ENCODE data around the gene LMF1. TPM values are rescaled to one million over a fixed set of nuclear protein-coding genes. Genes with fewer than 3 reads are reported as not detected.

The LMF1 gene
- total and polyA plus RNA-seq, 2 of the 4 experiments (the other 2 are of a cell fraction) = 7.7 to 13.1 TPM

DNA sequence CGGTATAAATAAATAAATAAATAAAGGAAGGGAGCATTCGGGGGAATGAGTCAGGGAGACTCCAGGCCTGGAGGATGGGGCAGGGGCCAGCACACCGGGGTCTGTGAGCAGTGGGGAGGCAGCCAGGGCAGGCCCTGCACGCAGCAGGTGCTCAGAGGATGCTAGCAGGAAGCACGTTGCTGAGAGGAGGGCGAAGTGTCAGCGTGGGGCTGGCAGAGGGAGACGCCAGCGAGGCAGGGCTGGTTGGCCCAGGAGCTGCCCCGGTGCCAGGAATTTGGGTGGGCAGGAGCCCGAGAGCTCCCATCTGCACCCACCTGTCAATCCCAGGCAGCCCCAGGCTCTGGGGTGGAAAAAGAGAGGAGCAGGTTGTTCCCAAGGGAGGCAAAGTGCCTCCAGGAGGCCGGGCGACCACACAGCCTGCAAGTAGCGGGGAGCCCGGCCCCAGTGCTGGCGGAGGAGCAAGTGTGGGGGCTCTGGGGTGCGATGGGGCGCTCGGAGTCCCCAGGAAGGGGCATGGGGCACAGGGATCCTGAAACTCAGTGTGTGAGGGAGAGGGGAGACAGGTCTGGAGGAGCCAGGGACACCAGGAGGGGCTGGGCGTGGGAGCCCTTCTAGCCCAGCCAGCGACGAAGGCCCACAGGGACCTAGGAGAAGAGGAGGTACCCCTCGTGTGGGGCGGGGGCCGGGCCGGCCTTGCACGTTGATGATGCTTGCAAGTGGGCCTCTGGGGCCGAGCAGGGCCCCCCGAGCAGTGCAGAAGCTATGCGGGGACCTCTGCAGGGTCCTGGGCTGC, 38.8 kb upstream of the LMF1 start:
- ChIA-PET CTCF (no interaction called here), POLR2A (ENCODE audit: unreplicated experiment) (no interaction called here)
- no peak overlapping the region for H3K4me3 ChIP-seq (ENCODE audit: insufficient read depth, low read depth, low read length)
- DNase-seq = no peak
- 33% methylated on average over 6 of the region's 30 CpGs; no CpG with 5 or more reads in 1 of the 2 experiments for WGBS, 2 experiments (ENCODE audit: extremely low coverage in 2 of 2, insufficient read length in 1 of 2)
- H3K4me2 ChIP-seq (ENCODE audit: low read depth, low read length) = no peak overlapping the region
- no TSS peak for BruUV-seq (replicated peaks)
- no peaks in the 10 kb centered on the region for H3K9me3 ChIP-seq (ENCODE audit: control insufficient read depth, insufficient read depth, low read length)
- H3K9me1 ChIP-seq (ENCODE audit: insufficient read depth, low read length) = no peaks in the 10 kb centered on the region
- H3K27me3 ChIP-seq (ENCODE audit: control insufficient read depth, insufficient read depth, low read length) = peaks cover 61% of the 10 kb centered on the region; the same call in 1 of the 2 replicates
- no peak overlapping the region for H2AK9ac ChIP-seq (replicated peaks; ENCODE audit: low read depth, low read length, poor library complexity)
- no peak overlapping the region for H2BK120ac ChIP-seq (ENCODE audit: low read depth, low read length)
- no peaks in the 10 kb centered on the region for H4K20me1 ChIP-seq (ENCODE audit: insufficient read depth, low read length)
- H3K4ac ChIP-seq (ENCODE audit: low read depth, low read length) = no peak overlapping the region
- no peak overlapping the region for H2AK5ac ChIP-seq (ENCODE audit: low read depth, low read length)
- dilution Hi-C loops (cut with HindIII; ENCODE audit: low sequenced_read_pairs, unreplicated experiment) (no loop called here), intact Hi-C loops (cut with micrococcal nuclease) (no loop called here), in situ Hi-C loops (cut with MboI; ENCODE audit: low sequenced_read_pairs) (no loop called here)
- H3K56ac ChIP-seq (ENCODE audit: extremely low read depth, insufficient read depth, low read length) = no peak overlapping the region
- H4K5ac ChIP-seq (ENCODE audit: low read depth, low read length) = no peak overlapping the region
- H2BK20ac ChIP-seq (ENCODE audit: low read depth, low read length) = no peak overlapping the region
- H3K79me1 ChIP-seq (ENCODE audit: low read depth in 1 of 2, low read length in 2 of 2) = no peaks in the 10 kb centered on the region
- H3K14ac ChIP-seq (replicated peaks; ENCODE audit: low read depth, low read length) = no peak overlapping the region
- H3K18ac ChIP-seq (ENCODE audit: low read depth, low read length) = no peak overlapping the region
- no peak overlapping the region for H4K8ac ChIP-seq (ENCODE audit: low read depth in 2 of 2, low read length in 2 of 2)
- TF ChIP-seq NFE2L2 (IDR thresholded peaks at IDR 0.05; ENCODE audit: low read depth, low read length) (no peak), CEBPB (IDR thresholded peaks at IDR 0.05; ENCODE audit: low read depth, low read length) (no peak), RAD21 (IDR thresholded peaks at IDR 0.05; ENCODE audit: low read length) (no peak), RFX5 (IDR thresholded peaks at IDR 0.05; ENCODE audit: low read depth, low read length) (no peak), BHLHE40 (IDR thresholded peaks at IDR 0.05; ENCODE audit: low read depth, low read length) (no peak), POLR2A (IDR thresholded peaks at IDR 0.05; ENCODE audit: low read depth, low read length) (no peak), MXI1 (IDR thresholded peaks at IDR 0.05; ENCODE audit: borderline replicate concordance, low read depth, low read length) (no peak), CHD1 (IDR thresholded peaks at IDR 0.05; ENCODE audit: low read depth, low read length) (no peak), FOS (IDR thresholded peaks at IDR 0.05; ENCODE audit: low read depth, low read length) (no peak), RCOR1 (IDR thresholded peaks at IDR 0.05; ENCODE audit: insufficient replicate concordance, low read length) (no peak), SMC3 (IDR thresholded peaks at IDR 0.05; ENCODE audit: low read depth, low read length) (no peak), MAFK (IDR thresholded peaks at IDR 0.05; ENCODE audit: low read depth, low read length) (no peak), MAZ (IDR thresholded peaks at IDR 0.05; ENCODE audit: borderline replicate concordance, low read depth, low read length) (no peak)
- TF ChIP-seq, protein P1, sequence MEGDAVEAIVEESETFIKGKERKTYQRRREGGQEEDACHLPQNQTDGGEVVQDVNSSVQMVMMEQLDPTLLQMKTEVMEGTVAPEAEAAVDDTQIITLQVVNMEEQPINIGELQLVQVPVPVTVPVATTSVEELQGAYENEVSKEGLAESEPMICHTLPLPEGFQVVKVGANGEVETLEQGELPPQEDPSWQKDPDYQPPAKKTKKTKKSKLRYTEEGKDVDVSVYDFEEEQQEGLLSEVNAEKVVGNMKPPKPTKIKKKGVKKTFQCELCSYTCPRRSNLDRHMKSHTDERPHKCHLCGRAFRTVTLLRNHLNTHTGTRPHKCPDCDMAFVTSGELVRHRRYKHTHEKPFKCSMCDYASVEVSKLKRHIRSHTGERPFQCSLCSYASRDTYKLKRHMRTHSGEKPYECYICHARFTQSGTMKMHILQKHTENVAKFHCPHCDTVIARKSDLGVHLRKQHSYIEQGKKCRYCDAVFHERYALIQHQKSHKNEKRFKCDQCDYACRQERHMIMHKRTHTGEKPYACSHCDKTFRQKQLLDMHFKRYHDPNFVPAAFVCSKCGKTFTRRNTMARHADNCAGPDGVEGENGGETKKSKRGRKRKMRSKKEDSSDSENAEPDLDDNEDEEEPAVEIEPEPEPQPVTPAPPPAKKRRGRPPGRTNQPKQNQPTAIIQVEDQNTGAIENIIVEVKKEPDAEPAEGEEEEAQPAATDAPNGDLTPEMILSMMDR (conservative IDR thresholded peaks at IDR 0.05; ENCODE audit: low read depth, low read length) = no peak
- TF ChIP-seq, protein P2, sequence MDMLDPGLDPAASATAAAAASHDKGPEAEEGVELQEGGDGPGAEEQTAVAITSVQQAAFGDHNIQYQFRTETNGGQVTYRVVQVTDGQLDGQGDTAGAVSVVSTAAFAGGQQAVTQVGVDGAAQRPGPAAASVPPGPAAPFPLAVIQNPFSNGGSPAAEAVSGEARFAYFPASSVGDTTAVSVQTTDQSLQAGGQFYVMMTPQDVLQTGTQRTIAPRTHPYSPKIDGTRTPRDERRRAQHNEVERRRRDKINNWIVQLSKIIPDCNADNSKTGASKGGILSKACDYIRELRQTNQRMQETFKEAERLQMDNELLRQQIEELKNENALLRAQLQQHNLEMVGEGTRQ (IDR thresholded peaks at IDR 0.05; ENCODE audit: low read depth, low read length) = no peak
- TF ChIP-seq, protein P3, sequence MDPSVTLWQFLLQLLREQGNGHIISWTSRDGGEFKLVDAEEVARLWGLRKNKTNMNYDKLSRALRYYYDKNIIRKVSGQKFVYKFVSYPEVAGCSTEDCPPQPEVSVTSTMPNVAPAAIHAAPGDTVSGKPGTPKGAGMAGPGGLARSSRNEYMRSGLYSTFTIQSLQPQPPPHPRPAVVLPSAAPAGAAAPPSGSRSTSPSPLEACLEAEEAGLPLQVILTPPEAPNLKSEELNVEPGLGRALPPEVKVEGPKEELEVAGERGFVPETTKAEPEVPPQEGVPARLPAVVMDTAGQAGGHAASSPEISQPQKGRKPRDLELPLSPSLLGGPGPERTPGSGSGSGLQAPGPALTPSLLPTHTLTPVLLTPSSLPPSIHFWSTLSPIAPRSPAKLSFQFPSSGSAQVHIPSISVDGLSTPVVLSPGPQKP (IDR thresholded peaks at IDR 0.05; ENCODE audit: borderline replicate concordance, low read depth, low read length) = no peak
- no peak overlapping the region for H3K9ac ChIP-seq (ENCODE audit: low read depth, low read length)
- no peak overlapping the region for H3K23ac ChIP-seq (ENCODE audit: low read depth, low read length)
- no peak overlapping the region for H3K27ac ChIP-seq (ENCODE audit: insufficient read depth, low read length)
- no peak for ATAC-seq (ENCODE audit: low read depth)
- no peaks in the 10 kb centered on the region for H3K4me1 ChIP-seq (ENCODE audit: control insufficient read depth, insufficient read depth, low read length)
- no peak overlapping the region for H2BK15ac ChIP-seq (ENCODE audit: low read depth, low read length)
- H2AFZ ChIP-seq (replicated peaks; ENCODE audit: low read length, poor library complexity) = no peak overlapping the region
- H4K91ac ChIP-seq (ENCODE audit: insufficient read depth, low read depth, low read length) = no peak overlapping the region
- H3K36me3 ChIP-seq (ENCODE audit: control insufficient read depth, insufficient read depth, low read length) = no peaks in the 10 kb centered on the region
- no peak overlapping the region for H2BK5ac ChIP-seq (ENCODE audit: low read depth, low read length, poor library complexity, severe bottlenecking)
